ENCODE measurements around the gene PHF1. TPM values are rescaled to one million over a fixed set of nuclear protein-coding genes. Genes with fewer than 3 reads are reported as not detected.

The PHF1 gene
- total and polyA plus RNA-seq, 2 of the 13 experiments (the other 11 are each of a cell fraction or from before 2014, with no cell fraction given) = 25.4 to 61.9 TPM

DNA sequence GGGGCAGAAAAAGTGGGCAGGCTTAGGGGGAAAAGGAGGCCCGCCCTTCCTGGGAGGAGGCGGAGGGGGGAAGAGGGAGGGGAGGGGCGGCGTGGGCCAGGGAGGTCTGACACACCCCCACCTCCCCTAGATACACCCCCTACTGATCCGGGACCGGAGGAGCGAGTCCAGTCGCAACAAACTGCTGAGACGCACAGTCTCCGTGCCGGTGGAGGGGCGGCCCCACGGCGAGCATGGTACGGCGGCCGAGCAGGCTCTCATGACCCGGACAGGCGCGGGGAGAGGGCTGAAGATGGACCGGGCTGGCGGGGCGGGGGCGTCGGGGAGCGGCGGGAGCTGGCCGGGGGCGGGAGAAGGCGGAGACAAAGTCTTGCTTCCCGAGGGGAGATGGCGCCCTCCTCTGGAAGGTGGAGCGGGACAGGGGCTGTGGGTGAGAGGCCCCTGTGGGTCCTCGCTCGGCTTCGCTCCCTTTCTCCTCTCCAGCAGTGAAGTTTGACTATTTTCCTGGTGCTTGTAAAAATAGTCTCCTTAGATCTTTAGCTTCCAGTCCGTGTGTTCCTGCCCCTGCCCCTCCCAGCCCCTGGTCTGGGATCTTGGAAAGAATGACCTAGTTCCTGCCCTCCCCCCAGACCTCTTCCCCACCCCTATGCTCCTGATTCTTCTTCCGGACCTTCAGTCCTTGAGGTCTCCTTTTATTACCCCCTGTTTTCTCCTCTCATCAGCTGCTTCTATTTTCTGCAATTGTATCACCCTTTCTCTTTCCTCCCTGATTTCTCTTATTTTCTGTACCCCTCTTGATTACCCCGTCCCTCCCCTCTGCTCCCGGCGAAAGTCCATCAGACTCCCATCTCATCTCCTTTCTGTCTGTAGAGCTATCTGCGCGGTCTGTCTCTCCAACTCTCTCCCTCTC is 15.1 kb downstream of the PHF1 start (continued):
- TF ChIP-seq THAP9 (CRISPR knock-in tag; IDR thresholded peaks at IDR 0.05; ENCODE audit: borderline replicate concordance) (peak; percentile 56; the same call in 1 of the 2 replicates), PHF8 (CRISPR knock-in tag; IDR thresholded peaks at IDR 0.05) (peak; percentile 69), ZNF17 (CRISPR knock-in tag; IDR thresholded peaks at IDR 0.05) (no peak), SP1 (IDR thresholded peaks at IDR 0.05) (no peak), SP1 (CRISPR knock-in tag; IDR thresholded peaks at IDR 0.05) (peak; percentile 89), ZNF772 (CRISPR knock-in tag; IDR thresholded peaks at IDR 0.05) (no peak), ZSCAN20 (CRISPR knock-in tag; IDR thresholded peaks at IDR 0.05; ENCODE audit: borderline replicate concordance) (no peak), RARA (CRISPR knock-in tag; IDR thresholded peaks at IDR 0.05) (peak; percentile 66; the same call in 1 of the 2 replicates), IKZF5 (CRISPR knock-in tag; IDR thresholded peaks at IDR 0.05) (peak; percentile 71; the same call in 1 of the 2 replicates), SATB2 (CRISPR knock-in tag; IDR thresholded peaks at IDR 0.05) (no peak), KLF12 (CRISPR knock-in tag; IDR thresholded peaks at IDR 0.05; ENCODE audit: borderline replicate concordance) (no peak), LRRFIP1 (CRISPR knock-in tag; conservative IDR thresholded peaks at IDR 0.05) (no peak), THAP7 (CRISPR knock-in tag; IDR thresholded peaks at IDR 0.05) (no peak), GMEB2 (CRISPR knock-in tag; IDR thresholded peaks at IDR 0.05; ENCODE audit: low read depth) (no peak)
- TF ChIP-seq, protein P1, sequence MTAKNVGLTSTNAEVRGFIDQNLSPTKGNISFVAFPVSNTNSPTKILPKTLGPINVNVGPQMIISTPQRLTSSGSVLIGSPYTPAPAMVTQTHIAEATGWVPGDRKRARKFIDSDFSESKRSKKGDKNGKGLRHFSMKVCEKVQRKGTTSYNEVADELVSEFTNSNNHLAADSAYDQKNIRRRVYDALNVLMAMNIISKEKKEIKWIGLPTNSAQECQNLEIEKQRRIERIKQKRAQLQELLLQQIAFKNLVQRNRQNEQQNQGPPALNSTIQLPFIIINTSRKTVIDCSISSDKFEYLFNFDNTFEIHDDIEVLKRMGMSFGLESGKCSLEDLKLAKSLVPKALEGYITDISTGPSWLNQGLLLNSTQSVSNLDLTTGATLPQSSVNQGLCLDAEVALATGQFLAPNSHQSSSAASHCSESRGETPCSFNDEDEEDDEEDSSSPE (CRISPR knock-in tag; IDR thresholded peaks at IDR 0.05) = peak; percentile 65
- TF ChIP-seq, protein P2, sequence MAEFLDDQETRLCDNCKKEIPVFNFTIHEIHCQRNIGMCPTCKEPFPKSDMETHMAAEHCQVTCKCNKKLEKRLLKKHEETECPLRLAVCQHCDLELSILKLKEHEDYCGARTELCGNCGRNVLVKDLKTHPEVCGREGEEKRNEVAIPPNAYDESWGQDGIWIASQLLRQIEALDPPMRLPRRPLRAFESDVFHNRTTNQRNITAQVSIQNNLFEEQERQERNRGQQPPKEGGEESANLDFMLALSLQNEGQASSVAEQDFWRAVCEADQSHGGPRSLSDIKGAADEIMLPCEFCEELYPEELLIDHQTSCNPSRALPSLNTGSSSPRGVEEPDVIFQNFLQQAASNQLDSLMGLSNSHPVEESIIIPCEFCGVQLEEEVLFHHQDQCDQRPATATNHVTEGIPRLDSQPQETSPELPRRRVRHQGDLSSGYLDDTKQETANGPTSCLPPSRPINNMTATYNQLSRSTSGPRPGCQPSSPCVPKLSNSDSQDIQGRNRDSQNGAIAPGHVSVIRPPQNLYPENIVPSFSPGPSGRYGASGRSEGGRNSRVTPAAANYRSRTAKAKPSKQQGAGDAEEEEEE (CRISPR knock-in tag; IDR thresholded peaks at IDR 0.05; ENCODE audit: borderline replicate concordance) = no peak
